Cerebellar nuclear complex (tissue), 1 donor: ENCODE measurements around the gene CNN3.
"Not testable (repeated sequence)": the region's sequence is repeated elsewhere in the genome, so short reads cannot be mapped to it uniquely, and the experiment has no call there.

Experiments used
- DNase-seq, 2 experiments: peaks; one replicate each; lab custom pipeline; 2025; lab: John Stamatoyannopoulos, UW

The CNN3 gene

DNA sequence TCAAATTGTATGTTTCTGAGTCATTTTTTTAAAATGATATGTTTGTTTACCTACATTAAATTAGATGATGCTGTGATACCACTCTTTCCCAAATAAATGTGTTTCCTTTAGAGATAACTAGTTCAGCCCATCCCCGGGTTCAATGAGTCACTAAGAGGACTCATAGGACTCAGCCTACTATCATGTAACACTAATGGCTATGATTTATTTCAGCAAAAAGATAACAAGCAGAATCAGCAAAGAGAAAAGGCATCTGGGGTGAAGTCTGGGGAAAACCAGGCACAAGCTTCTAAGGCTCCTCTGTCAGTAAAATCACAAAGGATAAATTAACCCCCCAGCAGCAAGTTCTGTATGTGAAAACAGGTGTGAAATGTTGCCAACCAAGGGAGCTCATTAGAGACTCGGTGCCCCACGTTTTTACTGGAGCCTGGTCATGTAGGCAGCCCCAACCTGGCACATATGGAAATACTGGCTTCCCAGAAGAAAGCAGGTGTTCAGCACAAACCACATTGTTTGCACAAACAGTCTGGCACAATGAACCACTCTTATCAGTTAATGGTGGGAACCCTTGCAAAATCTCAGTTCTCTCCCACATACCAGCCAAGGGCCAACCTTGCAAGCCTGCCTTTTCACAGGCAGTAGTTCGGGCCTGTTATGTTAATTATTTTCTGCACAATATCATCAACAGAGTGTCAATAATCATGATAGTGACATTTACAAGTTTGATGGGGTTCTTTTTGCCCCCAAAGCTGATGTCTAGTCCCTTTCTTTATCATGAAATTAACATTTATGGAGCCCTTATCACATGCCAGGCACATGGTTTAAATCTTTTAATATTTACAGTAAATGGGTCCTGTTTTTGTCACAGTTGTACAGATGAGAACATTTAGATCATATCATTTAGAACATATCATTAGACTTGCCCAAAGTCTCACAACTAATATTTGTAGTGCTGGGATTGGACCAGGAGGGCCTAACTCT is 23.1 kb upstream of the CNN3 start:
- no peak for DNase-seq

DNA sequence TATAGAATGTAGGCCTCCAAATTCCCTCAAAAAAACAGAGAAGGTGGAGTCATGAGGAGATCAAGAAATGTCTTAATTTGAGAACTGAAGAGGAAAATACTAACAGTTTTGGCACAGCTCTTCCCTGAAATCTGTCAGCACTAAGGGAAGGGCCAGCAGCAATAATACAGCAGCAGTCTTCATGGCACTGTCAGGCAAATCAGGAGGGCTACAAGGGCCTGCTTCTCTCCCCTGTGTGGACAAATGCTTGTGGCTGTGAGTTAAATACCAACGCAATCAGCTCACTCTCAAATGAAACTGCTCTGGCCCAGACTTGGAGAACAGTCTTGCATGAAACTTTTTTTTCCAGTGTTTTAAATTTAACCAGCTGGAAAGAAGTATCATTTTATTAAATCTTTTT is 20.5 kb upstream of the CNN3 start:
- no peak for DNase-seq

GRCh38 chr1:94946886-94947285 is 20.0 kb upstream of the CNN3 start:
- no peak for DNase-seq

GRCh38 chr1:94942171-94943128 is 15.5 kb upstream of the CNN3 start:
- no peak for DNase-seq

DNA sequence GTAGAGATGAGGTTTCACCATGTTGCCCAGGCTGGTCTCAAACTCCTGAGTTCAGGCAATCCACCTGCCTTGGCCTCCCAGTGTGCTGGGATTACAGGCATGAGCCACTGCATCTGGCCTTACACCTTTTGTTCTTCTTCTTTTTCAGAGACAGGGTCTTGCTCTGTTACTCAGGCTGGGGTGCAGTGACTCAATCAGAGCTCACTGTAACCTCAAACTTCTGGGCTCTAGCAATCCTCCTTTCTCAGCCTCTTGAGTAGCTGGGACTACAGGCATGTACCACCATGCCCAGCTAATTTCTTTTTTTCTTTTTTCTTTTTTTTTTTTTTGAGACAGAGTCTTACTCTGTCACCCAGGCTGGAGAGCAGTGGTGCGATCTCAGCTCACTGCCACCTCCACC is 14.6 kb upstream of the CNN3 start:
- not testable (repeated sequence) for DNase-seq

GRCh38 chr1:94940738-94941137 is 13.8 kb upstream of the CNN3 start:
- DNase-seq: no peak

GRCh38 chr1:94937820-94938219 is 10.9 kb upstream of the CNN3 start:
- no peak for DNase-seq

DNA sequence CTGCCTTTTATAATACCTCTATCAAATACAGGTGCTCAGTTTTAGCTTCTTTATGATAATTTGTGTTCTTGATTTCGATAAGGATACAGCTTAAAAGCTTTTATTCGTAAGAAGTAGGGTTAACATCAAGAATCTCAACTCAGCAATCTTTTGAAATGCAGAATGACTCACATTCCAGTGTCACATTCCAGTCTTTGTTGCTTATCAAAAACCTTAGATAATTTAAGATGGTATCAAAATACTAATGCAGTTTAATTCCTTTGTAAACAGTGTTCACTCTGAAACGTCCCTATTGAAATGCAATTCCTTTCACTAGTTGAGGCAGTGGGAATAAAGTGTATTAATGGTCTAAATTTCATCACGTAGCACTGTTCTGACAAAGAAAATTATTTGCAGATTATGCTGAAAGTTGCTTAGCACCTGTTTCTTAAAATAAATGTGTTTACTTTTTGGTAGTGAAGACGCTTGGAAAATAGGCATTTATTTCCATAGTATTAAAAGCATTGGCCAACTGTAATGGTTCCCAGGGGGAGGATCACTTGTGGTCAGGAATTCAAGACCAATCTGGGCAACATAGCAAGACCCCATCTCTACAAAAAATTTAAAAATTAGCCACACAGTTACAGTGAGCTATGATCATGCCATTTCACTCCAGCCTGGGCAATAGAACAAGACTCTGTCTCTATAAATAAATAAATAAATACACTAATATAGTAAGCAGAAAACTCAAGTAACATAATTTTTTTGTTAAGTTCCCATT is 10.1 kb upstream of the CNN3 start:
- no peak for DNase-seq

GRCh38 chr1:94935476-94935875 is 8.6 kb upstream of the CNN3 start:
- no peak for DNase-seq

DNA sequence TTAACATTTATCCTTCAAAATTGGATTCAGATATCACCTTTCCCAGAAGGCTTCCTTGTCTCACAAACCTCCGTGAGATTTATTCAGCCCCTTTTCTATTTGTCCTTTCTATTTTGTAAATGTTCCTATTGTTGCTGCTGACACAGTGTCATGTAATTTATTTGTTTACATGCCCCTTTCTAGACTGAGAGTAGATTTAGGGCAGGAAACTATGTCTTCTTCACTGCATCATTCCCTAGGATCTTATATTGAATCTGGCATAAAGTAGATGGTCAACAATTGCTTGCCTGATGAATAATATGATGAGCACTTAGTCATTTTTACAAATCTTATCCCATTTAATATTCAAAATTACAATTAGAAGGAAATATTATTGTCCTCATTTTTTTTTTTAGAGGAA is 8.1 kb upstream of the CNN3 start:
- no peak for DNase-seq

DNA sequence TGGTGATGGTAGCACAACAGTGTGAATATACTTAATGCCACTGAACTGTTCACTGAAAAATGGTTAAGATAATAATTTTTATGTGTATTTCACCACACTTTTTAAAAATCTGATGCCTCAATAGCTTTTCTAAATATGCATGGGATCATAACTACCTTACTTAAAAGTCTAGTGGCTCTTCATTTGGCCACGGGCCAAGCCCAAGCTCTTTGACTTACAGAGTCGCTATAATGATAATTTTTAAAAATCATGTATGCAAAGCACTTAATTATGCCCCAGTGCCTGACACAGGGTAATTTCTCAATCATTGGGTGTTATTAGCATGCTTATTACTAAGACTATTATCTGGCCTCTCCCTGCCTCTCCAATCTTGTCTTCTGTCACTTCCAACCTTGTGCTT is 7.6 kb upstream of the CNN3 start:
- no peak for DNase-seq

DNA sequence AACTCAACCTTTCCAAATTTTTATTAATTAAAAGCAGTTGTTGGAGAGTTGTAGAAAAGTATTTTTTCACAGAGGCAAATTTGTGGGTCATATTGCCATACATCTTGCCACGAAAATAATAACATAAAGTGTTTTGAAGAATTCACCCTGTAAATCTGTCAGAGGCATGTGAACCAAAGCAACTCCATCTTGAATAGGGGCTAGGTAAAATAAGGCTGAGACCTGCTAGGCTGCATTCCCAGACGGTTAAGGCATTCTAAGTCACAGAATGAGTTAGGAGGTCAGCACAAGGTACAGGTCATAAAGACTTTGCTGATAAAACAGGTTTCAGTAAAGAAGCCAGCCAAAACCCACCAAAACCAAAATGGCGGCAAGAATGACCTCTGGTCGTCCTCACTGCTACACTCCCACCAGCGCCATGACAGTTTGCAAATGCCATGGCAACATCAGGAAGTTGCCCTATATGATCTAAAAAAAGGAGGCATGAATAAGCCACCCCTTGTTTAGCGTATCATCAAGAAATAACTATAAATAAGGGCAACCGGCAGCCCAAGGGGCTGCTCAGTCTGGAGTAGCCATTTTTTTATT is 4.4 kb upstream of the CNN3 start:
- DNase-seq: no peak

DNA sequence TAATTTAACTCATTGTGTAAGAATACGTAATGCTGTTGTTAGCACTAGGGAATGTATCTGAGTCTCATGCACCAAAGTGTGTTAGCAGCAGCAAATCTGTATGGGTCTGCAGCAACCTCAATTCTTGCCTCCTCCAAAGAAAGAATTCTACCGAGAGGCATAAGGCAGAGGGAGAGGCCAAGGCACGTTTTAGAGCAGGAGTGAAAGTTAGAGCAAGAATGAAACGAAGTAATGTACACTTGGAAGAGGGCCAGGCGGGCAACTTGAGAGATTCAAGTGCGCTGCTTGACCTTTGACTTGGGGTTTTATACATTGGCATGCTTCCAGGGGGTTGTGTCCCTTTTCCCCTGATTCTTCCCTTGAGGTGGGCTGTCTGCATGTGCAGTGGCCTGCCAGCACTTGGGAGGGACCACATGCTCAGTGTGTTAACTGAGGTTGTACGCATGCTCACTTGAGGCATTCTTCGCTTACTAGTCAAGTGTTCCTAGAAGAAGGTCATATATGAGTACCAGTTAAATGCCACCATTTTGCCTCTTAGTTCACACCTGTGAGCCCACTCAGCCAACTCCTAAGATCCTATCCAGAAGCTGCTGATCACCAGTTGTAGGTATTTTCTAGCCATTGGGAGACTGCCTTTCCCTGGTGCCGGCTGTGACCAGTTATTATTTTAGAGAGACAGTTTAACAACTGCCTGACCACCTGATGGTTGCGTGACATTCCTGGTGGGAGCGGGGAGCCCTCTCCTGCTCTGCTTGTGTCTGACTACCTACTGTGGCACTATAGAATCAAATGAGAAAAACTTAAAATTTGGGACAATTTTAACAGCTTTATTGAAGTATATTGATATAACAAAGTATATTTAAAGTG is 2.7 kb upstream of the CNN3 start:
- DNase-seq: no peak

DNA sequence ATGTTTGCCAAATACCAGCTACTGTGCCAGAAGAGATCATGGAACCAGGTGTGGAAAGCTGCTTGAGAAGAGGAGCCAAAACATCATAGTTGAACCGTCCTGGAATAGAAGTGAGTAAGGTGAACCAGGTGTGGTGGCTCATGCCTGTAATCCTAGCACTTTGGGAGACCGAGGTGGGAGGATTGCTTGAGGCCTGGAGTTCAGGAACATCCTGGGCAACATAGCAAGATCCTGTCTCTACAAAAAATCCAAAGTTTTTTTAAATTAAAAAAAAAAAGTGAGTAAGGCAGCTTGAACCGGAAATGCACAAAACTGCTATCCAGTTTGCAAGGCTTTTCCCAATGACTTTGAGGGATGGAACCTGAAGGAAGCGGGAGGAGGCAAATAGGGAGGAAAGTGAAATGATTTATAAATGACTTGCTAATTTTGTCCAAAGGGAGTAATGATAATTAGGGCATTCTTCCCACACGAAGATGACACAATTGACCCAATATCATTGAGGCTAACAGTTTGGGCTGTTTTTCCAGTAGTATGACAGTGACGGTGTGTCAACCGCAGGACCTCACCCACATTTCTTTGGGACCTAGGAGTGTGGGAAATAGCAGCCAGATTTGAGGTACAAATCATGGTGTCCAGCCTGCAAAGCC is 1.5 kb upstream of the CNN3 start:
- DNase-seq: no peak

DNA sequence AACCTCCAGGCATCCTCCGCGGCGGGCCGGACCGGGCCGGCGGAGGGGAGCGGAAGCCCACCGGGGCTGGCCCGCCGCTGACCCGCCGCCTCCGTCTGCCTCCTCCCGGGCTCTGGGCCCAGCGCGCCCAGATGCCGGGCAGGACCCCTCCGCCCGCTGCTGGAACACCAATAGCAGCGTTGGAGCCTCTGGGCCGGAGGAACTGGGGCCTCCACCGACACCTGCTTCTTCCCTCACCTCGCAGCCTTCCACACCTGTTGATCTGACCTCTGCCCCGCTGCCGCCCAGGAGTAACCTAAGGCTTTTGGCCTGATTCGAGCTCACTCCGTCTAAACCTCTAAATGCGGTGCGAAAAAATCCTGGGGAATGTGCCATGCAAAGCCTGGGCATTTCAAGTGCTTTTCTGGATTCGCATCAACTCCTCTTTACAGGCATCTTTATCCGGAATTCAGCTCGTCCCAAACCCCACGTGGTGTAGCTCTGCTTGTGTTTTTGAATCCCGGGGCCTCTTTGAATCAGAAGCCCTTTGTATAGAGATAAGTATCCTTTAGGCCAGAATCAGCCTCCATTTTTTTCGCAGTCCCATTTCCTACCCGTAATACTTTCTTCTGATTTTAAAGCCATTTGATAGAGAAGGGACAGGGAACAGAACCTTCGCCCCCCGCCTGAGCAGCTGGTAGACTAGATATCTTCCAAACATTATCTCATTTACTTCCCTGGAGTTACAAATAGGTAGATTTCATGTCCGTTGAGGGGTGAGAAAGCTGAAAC is 680 bp upstream of the CNN3 start:
- no peak for DNase-seq

GRCh38 chr1:94926126-94926914 is 590 bp downstream of the CNN3 start:
- DNase-seq: peak in 1 of 2 experiments; percentile 12

- DNase-seq: peak in 1 of 2 experiments; percentile 14
These were observed 1.3 kb downstream of the CNN3 start for GRCh38 chr1:94925561-94926125.

DNA sequence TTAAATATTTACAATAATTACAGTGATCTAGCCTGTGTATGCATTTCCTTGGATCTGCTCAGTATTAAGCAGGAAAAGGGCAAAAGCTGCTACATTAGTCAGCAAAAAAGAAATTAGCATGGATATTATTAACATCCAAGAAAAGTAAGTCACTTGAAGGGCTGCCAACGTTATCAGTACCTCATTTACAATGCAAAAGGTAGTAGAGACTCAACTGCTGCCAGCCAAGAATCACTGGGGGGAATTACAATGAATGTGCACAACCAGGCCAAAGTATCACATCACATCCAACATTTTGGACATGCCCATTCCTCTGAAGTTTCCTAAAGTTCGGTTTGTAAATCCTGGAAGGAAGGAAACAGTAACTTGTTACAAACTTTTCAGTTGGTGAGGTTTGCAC is 1.9 kb downstream of the CNN3 start:
- DNase-seq: no peak
